Thymus (tissue), 11 donors: ENCODE data around the gene MAP3K14. TPM values are rescaled to one million over a fixed set of nuclear protein-coding genes. Genes with fewer than 3 reads are reported as not detected.

Experiments
- DNase-seq, 9 donors: peaks; one replicate each; pipeline ENCODE4 v3.0.0-alpha.2; 2013; ENCODE audit warnings: low spot score in 9 of 9, low read depth in 6 of 9, missing footprints in 1 of 9
- H3K27ac ChIP-seq, 2 donors: one replicate each; pipeline ENCODE4 v1.5.1; 2013; ENCODE audit warnings: control low read depth in 1 of 2, low read depth in 1 of 2, low read length in 1 of 2, mild to moderate bottlenecking in 1 of 2, moderate library complexity in 1 of 2
- H3K27me3 ChIP-seq, 2 donors: one replicate each; pipeline ENCODE4 v1.5.1; 2013; ENCODE audit warnings: low read length in 1 of 2; ENCODE audit not compliant: control insufficient read depth in 2 of 2, insufficient read depth in 1 of 2
- H3K36me3 ChIP-seq, 2 donors: one replicate each; pipeline ENCODE4 v1.5.1; 2013; ENCODE audit warnings: low read length in 1 of 2, mild to moderate bottlenecking in 1 of 2, moderate library complexity in 1 of 2; ENCODE audit not compliant: control insufficient read depth in 2 of 2, insufficient read depth in 2 of 2
- H3K4me1 ChIP-seq, 2 donors: one replicate each; pipeline ENCODE4 v1.5.1; 2013; ENCODE audit warnings: low read length in 2 of 2; ENCODE audit not compliant: control insufficient read depth in 2 of 2, insufficient read depth in 2 of 2
- H3K4me3 ChIP-seq, 2 donors: one replicate each; pipeline ENCODE4 v1.5.1; 2013; ENCODE audit warnings: low read length in 2 of 2, control low read depth in 1 of 2, mild to moderate bottlenecking in 1 of 2
- H3K9me3 ChIP-seq, 2 donors: one replicate each; pipeline ENCODE4 v1.5.1; 2013; ENCODE audit warnings: low read length in 1 of 2, mild to moderate bottlenecking in 1 of 2; ENCODE audit not compliant: control insufficient read depth in 2 of 2, insufficient read depth in 1 of 2
- WGBS: extraction: QIAGEN DNeasy Blood & Tissue Kit; methylation state at CpG from one replicate; pipeline ENCODE4 v1.1.7; 2013; 5-methylcytosine and 5-hydroxymethylcytosine counted together
- polyA plus RNA-seq: library from polyadenylated mRNA; stranded (reverse); fragments of 200-250 nt; gene quantifications from one replicate; pipeline ENCODE4 v1.2.3, GENCODE V29; 2013
- total RNA-seq: library from RNA; stranded (reverse); fragments of 120-200 nt; gene quantifications from one replicate; pipeline ENCODE4 v1.2.4, GENCODE V29; 2013
- donor health status: healthy.

MAP3K14 gene
- total and polyA plus RNA-seq, 2 donors, result 9.7 to 21.8 TPM

DNA sequence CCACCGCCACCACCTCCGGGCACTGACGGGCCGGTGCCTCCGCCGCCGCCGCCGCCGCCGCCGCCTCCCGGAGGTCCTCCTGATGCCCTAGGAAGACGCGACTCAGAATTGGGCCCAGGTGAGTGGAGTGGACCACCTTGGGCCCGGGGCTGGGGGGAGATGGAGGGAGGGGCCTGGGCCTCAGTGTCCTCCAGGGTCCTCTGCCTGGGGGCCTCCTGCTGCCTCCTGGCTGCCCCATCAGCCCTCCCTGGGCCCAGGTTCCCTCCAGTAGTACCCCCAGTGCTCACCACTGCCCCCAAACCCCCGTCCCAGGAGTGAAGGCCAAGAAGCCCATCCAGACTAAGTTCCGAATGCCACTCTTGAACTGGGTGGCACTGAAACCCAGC, 74.8 kb downstream of the MAP3K14 start:
- Histone ChIP-seq H3K4me3 (no peak overlapping the region), H3K27ac (no peak overlapping the region), H3K9me3 (peaks cover 0 to 4% of the 10 kb centered on the region in 2 donors), H3K36me3 (peaks cover 94 to 99% of the 10 kb centered on the region in 2 donors), H3K27me3 (no peaks in the 10 kb centered on the region), H3K4me1 (peaks cover 11 to 14% of the 10 kb centered on the region in 2 donors)
- 96% methylated on average over 18 of the region's 18 CpGs for WGBS
- no peak for DNase-seq

DNA sequence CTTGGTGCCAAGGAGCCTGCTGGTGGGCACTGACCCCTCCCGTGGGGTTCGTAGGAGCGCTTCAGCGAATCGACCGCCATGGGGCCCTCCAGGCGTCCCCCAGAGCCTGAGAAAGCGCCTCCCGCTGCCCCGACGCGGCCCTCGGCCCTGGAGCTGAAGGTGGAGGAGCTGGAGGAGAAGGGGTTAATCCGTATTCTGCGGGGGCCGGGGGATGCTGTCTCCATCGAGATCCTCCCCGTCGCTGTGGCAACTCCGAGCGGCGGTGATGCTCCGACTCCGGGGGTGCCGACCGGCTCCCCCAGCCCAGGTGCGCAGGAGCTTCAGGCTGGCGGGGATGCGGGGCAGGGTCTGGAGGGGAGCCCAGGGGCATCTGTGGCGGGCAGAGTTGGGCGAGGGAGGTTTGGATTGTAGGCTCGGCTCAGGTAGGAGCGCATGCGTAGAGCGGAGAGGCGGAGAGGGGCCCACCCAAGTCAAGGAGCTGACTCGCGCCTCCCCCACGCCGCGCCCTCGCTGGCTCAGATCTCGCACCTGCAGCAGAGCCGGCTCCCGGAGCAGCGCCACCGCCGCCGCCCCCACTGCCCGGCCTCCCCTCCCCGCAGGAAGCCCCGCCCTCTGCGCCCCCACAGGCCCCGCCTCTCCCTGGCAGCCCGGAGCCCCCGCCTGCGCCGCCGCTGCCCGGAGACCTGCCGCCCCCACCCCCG, 75.3 kb downstream of the MAP3K14 start:
- H3K4me1 ChIP-seq, result peaks cover 7 to 8% of the 10 kb centered on the region in 2 donors
- no peak for DNase-seq

DNA sequence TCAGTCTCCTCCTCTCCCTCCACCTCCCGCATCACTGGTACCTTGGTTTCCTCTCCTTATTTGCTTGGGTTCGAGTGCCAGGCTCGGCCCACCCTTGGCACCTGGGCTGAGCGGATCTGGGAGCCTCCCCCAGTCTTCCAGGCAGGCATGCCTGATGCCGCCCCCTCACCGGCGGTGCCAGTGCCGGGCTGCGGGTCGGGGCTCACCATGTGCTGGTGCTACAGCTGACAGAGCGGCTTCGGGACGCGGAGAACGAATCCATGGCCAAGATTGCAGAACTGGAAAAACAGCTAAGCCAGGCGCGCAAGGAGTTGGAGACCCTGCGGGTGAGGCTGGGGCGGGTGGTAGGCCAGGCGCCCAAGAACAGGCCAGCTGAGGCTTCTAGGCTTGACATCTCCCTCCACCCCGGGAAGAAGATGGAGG, 75.9 kb downstream of the MAP3K14 start:
- H3K4me1 ChIP-seq, result peaks cover 3 to 7% of the 10 kb centered on the region in 2 donors
- WGBS, result 96% methylated on average over 21 of the region's 21 CpGs
- H3K9me3 ChIP-seq, result peaks cover 0 to 4% of the 10 kb centered on the region in 2 donors
- no peak overlapping the region for H3K27ac ChIP-seq
- peaks cover 96% of the 10 kb centered on the region in 2 donors for H3K36me3 ChIP-seq
- no peaks in the 10 kb centered on the region for H3K27me3 ChIP-seq
- H3K4me3 ChIP-seq, result no peak overlapping the region
- DNase-seq, result no peak

More for the DNA sequence above, 75.3 kb downstream of the MAP3K14 start:
- peaks cover 0 to 4% of the 10 kb centered on the region in 2 donors for H3K9me3 ChIP-seq
- peaks cover 96% of the 10 kb centered on the region in 2 donors for H3K36me3 ChIP-seq
- 94% methylated on average over 62 of the region's 62 CpGs for WGBS
- H3K4me3 ChIP-seq, result no peak overlapping the region
- H3K27ac ChIP-seq, result no peak overlapping the region
- H3K27me3 ChIP-seq, result no peaks in the 10 kb centered on the region

DNA sequence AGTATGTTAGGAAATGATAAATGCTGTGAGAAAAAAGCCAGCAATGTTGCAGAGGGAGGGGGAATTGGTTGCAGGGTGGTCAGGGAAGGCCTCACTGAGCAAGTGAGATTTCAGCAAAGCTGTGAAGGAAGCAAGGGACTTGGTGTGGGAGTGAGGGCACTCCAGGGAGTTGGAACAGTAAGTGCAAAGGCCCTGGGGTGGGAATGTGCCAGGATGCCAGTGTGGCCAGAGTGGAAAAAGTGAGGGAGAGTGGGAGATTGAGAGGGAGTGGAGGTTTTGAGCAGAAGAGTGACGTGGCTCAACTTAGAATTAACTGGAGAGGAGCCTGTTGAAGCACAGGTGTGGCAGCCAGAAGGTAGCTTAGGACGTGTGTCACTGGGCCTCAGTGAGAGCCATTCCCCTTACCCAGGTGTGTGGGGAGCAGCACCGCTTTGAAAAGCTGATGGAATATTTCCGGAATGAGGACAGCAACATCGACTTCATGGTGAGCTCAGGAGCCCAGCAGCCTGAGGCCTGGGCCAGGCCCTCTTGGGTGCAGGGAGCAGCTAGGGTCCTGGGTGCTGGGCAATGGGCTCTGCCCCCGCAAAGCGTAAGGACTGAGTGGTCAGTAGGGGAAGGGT, 78.6 kb downstream of the MAP3K14 start:
- Histone ChIP-seq H3K9me3 (peaks cover 0 to 4% of the 10 kb centered on the region in 2 donors), H3K27me3 (no peaks in the 10 kb centered on the region), H3K4me3 (no peak overlapping the region), H3K4me1 (peaks cover 12 to 25% of the 10 kb centered on the region in 2 donors), H3K27ac (no peak overlapping the region), H3K36me3 (peaks cover 82 to 83% of the 10 kb centered on the region in 2 donors)
- WGBS, result 97% methylated on average over 7 of the region's 7 CpGs
- DNase-seq, result no peak

DNA sequence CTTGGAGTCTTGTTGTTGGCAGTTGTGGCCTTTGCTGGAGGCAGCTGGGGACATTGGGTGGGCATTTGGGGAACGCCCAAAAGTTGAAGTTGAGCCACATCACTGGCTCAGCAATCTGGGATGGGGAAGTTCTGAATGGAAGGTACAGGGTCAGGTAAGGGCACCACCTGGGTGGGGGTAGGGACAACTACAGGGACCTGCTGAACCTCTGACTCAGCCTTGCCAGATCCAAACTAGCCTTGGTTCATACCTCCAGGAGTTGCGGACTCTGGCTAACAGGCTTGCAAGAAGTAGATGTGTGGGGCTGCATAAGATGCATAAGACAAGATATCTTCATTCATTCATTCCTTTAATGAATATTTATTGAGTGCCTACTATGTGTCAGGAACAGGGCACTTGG, 79.1 kb downstream of the MAP3K14 start:
- peaks cover 82% of the 10 kb centered on the region in 2 donors for H3K36me3 ChIP-seq
- peaks cover 0 to 4% of the 10 kb centered on the region in 2 donors for H3K9me3 ChIP-seq
- no peaks in the 10 kb centered on the region for H3K27me3 ChIP-seq
- H3K4me3 ChIP-seq, result no peak overlapping the region
- WGBS, result 97% methylated on average over 2 of the region's 2 CpGs
- DNase-seq, result no peak
- peaks cover 12 to 31% of the 10 kb centered on the region in 2 donors for H3K4me1 ChIP-seq
- H3K27ac ChIP-seq, result no peak overlapping the region

DNA sequence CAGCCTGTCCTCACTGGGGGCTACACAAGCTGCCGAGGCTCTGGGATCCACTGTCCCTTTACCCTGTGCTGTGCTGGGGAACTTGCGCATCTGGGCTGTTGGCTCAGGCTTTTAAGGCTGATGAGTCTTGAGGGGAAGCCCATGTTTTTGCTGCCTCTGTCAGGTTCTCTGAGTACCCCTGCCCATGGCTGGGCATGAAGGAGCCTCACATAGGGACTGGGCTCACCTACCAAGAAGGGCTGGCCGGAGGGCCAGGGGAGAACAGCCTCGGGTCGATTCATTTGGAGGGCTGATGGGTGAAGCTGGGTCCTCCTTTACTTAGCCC, 80.6 kb downstream of the MAP3K14 start:
- no peak overlapping the region for H3K4me3 ChIP-seq
- peaks cover 12 to 39% of the 10 kb centered on the region in 2 donors for H3K4me1 ChIP-seq
- H3K27ac ChIP-seq, result no peak overlapping the region
- DNase-seq, result no peak
- H3K27me3 ChIP-seq, result no peaks in the 10 kb centered on the region
- WGBS, result 95% methylated on average over 5 of the region's 5 CpGs
- peaks cover 0 to 3% of the 10 kb centered on the region in 2 donors for H3K9me3 ChIP-seq
- peaks cover 73 to 83% of the 10 kb centered on the region in 2 donors for H3K36me3 ChIP-seq

DNA sequence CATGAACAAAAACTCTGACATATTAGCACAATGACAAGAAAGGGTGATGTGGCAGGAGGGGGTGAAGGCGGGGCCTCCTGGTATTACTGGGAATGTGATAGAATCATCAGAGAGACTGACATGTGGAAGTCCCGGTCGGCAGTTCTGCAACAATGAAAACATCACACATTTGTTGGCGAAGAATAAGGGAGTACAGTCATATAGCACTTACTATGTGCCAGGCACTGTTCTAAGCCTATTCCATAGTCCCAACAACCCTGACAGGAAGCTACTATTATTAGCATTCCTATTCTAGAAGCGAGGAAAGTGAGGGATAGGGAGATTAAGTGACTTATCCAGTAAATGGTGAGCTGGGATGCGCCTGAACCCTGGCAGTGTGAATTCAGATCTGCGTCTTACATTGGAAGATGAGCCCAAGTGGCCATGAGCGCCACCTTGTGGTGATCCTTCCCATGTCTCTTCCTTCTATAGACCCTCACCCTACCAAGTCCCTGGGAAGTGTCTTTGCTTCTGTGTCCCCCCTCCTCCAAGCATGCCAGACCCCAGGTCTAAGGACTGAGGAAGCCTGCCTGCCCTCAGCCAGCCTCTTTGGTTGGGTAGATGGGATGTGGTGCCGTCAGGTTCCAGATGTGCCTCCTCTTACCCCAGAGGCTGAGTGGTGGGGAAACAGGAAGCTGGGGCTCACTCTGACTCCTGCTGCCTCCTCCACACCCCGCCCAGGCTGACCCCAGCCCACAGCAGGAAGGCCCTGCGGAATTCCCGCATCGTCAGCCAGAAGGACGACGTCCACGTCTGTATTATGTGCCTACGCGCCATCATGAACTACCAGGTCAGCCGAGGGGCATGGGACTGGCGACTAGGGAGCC, 81.2 kb downstream of the MAP3K14 start:
- peak in 4 of 9 donors; percentile 79 to 90 (median 87) for DNase-seq
- no peak overlapping the region for H3K4me3 ChIP-seq
- H3K36me3 ChIP-seq, result peaks cover 67 to 83% of the 10 kb centered on the region in 2 donors
- peaks cover 12 to 45% of the 10 kb centered on the region in 2 donors for H3K4me1 ChIP-seq
- H3K27ac ChIP-seq, result peak overlapping the region; percentile 32 to 53
- WGBS, result 77% methylated on average over 20 of the region's 20 CpGs
- H3K9me3 ChIP-seq, result no peaks in the 10 kb centered on the region
- no peaks in the 10 kb centered on the region for H3K27me3 ChIP-seq

DNA sequence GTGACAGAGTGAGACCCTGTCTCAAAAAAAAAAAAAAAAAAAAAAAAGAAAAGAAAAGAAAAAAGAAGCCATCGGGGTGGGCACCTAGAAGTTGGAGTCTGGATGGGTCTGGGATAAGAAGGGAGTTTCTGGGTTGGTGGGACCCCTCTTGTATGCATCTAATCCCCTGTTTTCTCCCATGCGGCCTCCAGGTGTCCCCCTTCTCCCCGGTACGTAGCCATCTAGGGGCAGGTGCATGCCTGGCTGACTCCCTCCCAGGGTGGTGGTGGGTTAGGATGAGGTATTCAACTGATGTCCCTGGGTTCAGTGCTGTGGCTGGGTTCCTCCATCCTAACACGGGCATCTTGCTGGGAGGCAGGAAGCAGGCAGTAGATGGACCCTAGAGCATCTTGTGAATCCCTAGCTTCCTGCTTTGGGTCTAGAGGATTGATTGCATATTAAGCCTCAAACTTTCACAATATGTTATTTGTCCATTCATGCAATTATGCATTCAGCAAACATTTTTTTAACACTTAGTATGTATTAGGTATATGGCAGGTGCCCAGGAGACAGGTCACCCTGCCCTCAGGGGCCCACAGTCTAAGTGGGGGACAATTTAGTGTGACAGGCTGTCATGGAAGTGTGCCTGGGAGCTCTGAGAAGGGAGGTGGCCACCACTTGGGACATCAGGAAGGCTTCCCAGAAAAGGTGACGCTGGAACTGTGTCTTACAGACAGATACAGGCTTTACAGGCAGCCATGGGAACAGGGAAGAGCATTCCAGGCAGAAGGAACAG, 82.0 kb downstream of the MAP3K14 start:
- Histone ChIP-seq H3K36me3 (peaks cover 59 to 77% of the 10 kb centered on the region in 2 donors), H3K4me3 (no peak overlapping the region), H3K27me3 (no peaks in the 10 kb centered on the region), H3K9me3 (no peaks in the 10 kb centered on the region), H3K4me1 (peaks cover 19 to 53% of the 10 kb centered on the region in 2 donors), H3K27ac (peak overlapping the region; percentile 32 to 53)
- 30% methylated on average over 6 of the region's 6 CpGs for WGBS
- DNase-seq, result peak in 3 of 9 donors; percentile 66 to 81 (median 69)
